ENCODE results near the gene PEG3. TPM values are rescaled to one million over a fixed set of nuclear protein-coding genes. Genes with fewer than 3 reads are reported as not detected.

PEG3 gene
- total RNA-seq, 1 experiment from 2014 or later, result not detected

DNA sequence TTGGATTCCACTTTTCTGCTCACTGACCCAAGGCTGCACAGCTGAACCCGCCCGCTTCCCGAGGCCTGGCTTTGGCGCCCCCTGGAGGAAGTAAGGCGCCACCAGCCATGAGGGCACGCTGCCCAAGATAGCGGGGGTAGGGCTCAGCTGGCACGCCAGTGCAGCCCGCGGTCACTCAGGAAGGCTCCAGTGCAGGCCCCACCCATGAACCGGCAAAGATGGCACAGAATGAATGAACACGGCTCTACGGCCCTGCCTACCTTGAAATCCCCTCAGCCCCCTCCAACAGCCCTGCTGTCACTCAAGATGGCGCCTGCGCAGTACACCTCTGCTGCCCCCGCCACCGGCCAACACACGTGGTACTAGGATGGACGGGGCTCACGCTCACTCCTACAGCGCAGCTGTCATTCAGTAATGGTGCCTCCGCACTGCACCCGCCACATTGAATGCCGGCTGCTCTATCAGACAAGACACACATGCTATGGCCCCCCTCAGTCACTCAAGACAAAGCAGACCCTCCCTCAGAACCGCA, 3.0 kb downstream of the PEG3 start:
- Histone ChIP-seq H2AFZ (ENCODE audit: low read length) (no peak overlapping the region), H3K79me2 (ENCODE audit: low read length) (no peaks in the 10 kb centered on the region), H3K9ac (ENCODE audit: low read length) (no peak overlapping the region), H3K27me3 (ENCODE audit: low read length) (no peaks in the 10 kb centered on the region), H3K9me2 (replicated peaks; ENCODE audit: insufficient read depth, low read length) (no peaks in the 10 kb centered on the region), H3K9me3 (ENCODE audit: low read length) (peaks cover 27% of the 10 kb centered on the region), H3K4me3 (ENCODE audit: low read length) (no peak overlapping the region), H3K4me2 (ENCODE audit: low read depth, low read length, poor library complexity, severe bottlenecking) (no peak overlapping the region), H3K36me3 (ENCODE audit: insufficient read depth, low read length) (no peaks in the 10 kb centered on the region), H3K27ac (ENCODE audit: low read length) (no peak overlapping the region), H4K20me1 (ENCODE audit: insufficient read depth, low read depth, low read length) (no peaks in the 10 kb centered on the region), H3K4me1 (ENCODE audit: low read length) (no peaks in the 10 kb centered on the region)
- DNase-seq, result no peak

DNA sequence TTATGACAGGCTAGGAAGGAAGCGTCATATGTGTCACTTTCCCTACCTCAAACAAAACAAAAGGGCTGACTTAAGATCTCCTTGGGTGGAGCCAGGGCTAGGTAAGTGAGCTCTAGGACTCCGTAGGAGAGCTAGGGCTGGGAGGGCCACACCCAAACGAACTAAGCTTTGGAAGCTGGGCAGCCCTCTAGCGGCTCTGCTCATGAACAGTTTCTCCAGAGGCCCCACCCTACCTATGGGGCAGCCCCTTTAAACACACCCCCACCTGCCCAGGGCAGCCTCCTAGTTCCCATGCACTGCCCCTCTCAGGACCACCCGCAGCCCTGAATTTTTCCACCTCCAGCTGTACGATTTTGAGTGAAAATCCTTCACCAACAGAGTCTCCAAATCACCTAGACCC, 3.5 kb downstream of the PEG3 start:
- Histone ChIP-seq H3K4me3 (ENCODE audit: low read length) (no peak overlapping the region), H3K9me3 (ENCODE audit: low read length) (peaks cover 27% of the 10 kb centered on the region), H4K20me1 (ENCODE audit: insufficient read depth, low read depth, low read length) (no peaks in the 10 kb centered on the region), H3K27ac (ENCODE audit: low read length) (no peak overlapping the region), H3K9me2 (replicated peaks; ENCODE audit: insufficient read depth, low read length) (no peaks in the 10 kb centered on the region), H3K79me2 (ENCODE audit: low read length) (no peaks in the 10 kb centered on the region), H3K9ac (ENCODE audit: low read length) (no peak overlapping the region), H3K4me1 (ENCODE audit: low read length) (no peaks in the 10 kb centered on the region), H3K4me2 (ENCODE audit: low read depth, low read length, poor library complexity, severe bottlenecking) (no peak overlapping the region), H3K27me3 (ENCODE audit: low read length) (no peaks in the 10 kb centered on the region), H3K36me3 (ENCODE audit: insufficient read depth, low read length) (no peaks in the 10 kb centered on the region), H2AFZ (ENCODE audit: low read length) (no peak overlapping the region)
- DNase-seq, result no peak

DNA sequence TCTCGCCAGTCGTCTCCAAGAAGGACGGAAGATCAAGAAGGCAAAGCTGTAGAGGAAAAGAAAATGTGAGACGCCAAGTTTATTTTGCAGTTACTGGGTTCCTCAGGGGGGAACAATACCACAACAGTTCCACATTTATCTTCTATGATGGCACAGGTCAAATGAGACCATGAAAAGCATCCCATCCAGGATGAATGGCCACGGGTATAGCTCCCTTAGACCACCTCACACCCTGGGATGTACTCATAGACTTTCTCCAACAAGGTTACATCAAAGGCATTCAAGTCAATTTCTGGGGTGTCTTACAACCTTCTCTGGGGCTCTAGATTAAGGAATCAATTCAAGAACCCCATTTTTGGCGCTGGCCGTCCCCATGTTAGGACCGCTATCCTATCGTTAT, 4.5 kb downstream of the PEG3 start:
- H3K36me3 ChIP-seq (ENCODE audit: insufficient read depth, low read length), result no peaks in the 10 kb centered on the region
- H3K27me3 ChIP-seq (ENCODE audit: low read length), result no peaks in the 10 kb centered on the region
- H3K9me3 ChIP-seq (ENCODE audit: low read length), result peaks cover 27% of the 10 kb centered on the region
- no peak overlapping the region for H3K9ac ChIP-seq (ENCODE audit: low read length)
- DNase-seq, result no peak
- no peaks in the 10 kb centered on the region for H3K9me2 ChIP-seq (replicated peaks; ENCODE audit: insufficient read depth, low read length)
- no peaks in the 10 kb centered on the region for H4K20me1 ChIP-seq (ENCODE audit: insufficient read depth, low read depth, low read length)
- H3K4me1 ChIP-seq (ENCODE audit: low read length), result no peaks in the 10 kb centered on the region
- H3K79me2 ChIP-seq (ENCODE audit: low read length), result no peaks in the 10 kb centered on the region
- H2AFZ ChIP-seq (ENCODE audit: low read length), result no peak overlapping the region
- H3K27ac ChIP-seq (ENCODE audit: low read length), result no peak overlapping the region
- no peak overlapping the region for H3K4me3 ChIP-seq (ENCODE audit: low read length)
- no peak overlapping the region for H3K4me2 ChIP-seq (ENCODE audit: low read depth, low read length, poor library complexity, severe bottlenecking)

DNA sequence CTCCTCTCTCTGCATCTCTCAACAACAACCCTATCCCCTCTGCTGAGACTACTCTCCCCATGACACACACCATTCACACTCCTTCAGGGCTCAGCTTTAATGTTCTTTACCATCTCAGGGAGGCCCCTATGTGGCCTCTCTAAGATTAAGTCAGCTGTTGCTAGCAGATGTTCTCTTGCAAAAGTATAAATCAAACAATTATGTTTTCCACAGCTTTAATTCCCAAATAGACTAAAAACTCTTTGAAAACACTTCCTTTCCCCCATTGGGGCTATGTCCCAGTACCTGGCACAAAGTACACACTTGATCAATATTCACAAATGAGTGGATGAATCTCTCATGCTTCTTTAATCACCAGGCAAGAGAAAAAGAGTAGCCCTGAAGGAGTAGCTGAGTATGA, 5.1 kb downstream of the PEG3 start:
- Histone ChIP-seq H3K4me2 (ENCODE audit: low read depth, low read length, poor library complexity, severe bottlenecking) (no peak overlapping the region), H3K27me3 (ENCODE audit: low read length) (no peaks in the 10 kb centered on the region), H3K36me3 (ENCODE audit: insufficient read depth, low read length) (no peaks in the 10 kb centered on the region), H4K20me1 (ENCODE audit: insufficient read depth, low read depth, low read length) (no peaks in the 10 kb centered on the region), H3K4me3 (ENCODE audit: low read length) (no peak overlapping the region), H3K79me2 (ENCODE audit: low read length) (no peaks in the 10 kb centered on the region), H3K9ac (ENCODE audit: low read length) (no peak overlapping the region), H2AFZ (ENCODE audit: low read length) (no peak overlapping the region), H3K4me1 (ENCODE audit: low read length) (no peaks in the 10 kb centered on the region), H3K9me3 (ENCODE audit: low read length) (peaks cover 27% of the 10 kb centered on the region), H3K9me2 (replicated peaks; ENCODE audit: insufficient read depth, low read length) (no peaks in the 10 kb centered on the region), H3K27ac (ENCODE audit: low read length) (no peak overlapping the region)
- no peak for DNase-seq

DNA sequence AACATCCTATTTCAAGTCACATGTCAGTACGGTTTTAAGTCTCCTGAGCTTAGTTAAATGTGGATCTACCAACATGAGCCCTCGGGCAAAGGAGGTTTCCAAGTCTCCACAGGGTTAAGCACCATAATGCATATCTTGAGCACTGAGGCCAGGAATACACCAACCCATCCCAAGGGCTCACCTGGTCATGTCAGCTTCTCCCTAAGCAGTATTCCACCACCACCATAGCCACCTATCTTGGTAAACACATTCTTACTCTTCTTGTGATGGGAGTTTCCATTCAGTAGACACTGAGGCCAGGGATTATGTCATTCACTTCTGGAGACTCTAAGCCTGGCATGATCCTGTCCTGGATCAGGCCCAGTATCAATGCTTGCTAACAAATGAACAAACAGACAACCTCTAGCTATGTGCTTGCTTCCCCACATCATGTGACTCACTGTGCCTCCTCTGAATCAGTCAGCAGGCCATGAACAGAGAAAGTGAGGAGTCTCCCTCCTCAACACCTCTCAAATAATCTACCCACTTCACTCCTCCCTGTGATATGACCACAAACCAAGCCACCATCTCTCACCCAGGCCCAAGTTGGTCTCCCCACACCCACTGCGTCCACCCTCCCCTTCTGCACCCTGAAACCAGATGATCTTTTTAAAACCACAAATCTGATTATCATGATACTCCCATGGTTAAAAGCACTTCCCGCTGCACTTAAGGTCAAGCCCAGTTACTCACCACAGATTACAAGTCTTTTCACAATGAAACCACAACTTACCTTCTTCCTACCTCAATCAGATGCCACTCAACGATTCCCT, 5.8 kb downstream of the PEG3 start:
- no peaks in the 10 kb centered on the region for H3K36me3 ChIP-seq (ENCODE audit: insufficient read depth, low read length)
- H2AFZ ChIP-seq (ENCODE audit: low read length), result no peak overlapping the region
- DNase-seq, result no peak
- no peaks in the 10 kb centered on the region for H3K27me3 ChIP-seq (ENCODE audit: low read length)
- no peaks in the 10 kb centered on the region for H3K9me2 ChIP-seq (replicated peaks; ENCODE audit: insufficient read depth, low read length)
- no peak overlapping the region for H3K9ac ChIP-seq (ENCODE audit: low read length)
- H3K4me3 ChIP-seq (ENCODE audit: low read length), result no peak overlapping the region
- no peaks in the 10 kb centered on the region for H3K79me2 ChIP-seq (ENCODE audit: low read length)
- H4K20me1 ChIP-seq (ENCODE audit: insufficient read depth, low read depth, low read length), result no peaks in the 10 kb centered on the region
- no peak overlapping the region for H3K4me2 ChIP-seq (ENCODE audit: low read depth, low read length, poor library complexity, severe bottlenecking)
- no peak overlapping the region for H3K27ac ChIP-seq (ENCODE audit: low read length)
- H3K9me3 ChIP-seq (ENCODE audit: low read length), result peaks cover 26% of the 10 kb centered on the region
- no peaks in the 10 kb centered on the region for H3K4me1 ChIP-seq (ENCODE audit: low read length)

DNA sequence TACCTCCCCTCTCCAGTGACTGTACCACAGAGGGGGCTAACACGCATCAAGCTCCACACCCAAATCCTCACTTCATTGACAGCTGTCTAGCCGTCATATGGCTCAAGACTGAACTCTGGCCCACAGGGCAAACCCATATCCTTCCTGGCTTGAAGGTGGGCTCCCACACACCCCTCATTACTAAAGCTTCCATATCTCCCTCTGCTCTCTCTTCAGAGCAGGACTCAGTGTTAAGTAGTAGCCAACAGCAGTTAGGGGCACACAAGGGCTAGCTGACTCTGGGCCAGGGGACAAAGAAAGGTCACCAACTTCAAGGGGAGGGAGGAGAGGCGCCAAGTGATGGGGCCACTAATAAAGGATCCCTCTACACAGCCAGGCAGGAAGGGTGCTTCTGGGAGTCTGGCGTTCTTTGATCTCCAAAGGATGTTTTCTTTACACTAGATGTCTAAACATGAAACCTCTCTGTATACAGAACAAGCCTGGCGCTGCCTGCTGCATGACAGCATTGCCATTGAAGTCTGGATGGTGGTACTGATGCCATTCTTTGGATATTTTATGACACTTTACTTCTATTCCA, 8.1 kb downstream of the PEG3 start:
- Histone ChIP-seq H4K20me1 (ENCODE audit: insufficient read depth, low read depth, low read length) (no peaks in the 10 kb centered on the region), H3K9me3 (ENCODE audit: low read length) (peaks cover 4% of the 10 kb centered on the region; the same call in 1 of the 2 replicates), H3K4me1 (ENCODE audit: low read length) (no peaks in the 10 kb centered on the region), H3K36me3 (ENCODE audit: insufficient read depth, low read length) (no peaks in the 10 kb centered on the region), H3K27ac (ENCODE audit: low read length) (no peak overlapping the region), H3K27me3 (ENCODE audit: low read length) (no peaks in the 10 kb centered on the region), H3K4me3 (ENCODE audit: low read length) (no peak overlapping the region), H3K79me2 (ENCODE audit: low read length) (no peaks in the 10 kb centered on the region), H3K9me2 (replicated peaks; ENCODE audit: insufficient read depth, low read length) (no peaks in the 10 kb centered on the region), H3K4me2 (ENCODE audit: low read depth, low read length, poor library complexity, severe bottlenecking) (no peak overlapping the region), H3K9ac (ENCODE audit: low read length) (no peak overlapping the region), H2AFZ (ENCODE audit: low read length) (no peak overlapping the region)
- no peak for DNase-seq

DNA sequence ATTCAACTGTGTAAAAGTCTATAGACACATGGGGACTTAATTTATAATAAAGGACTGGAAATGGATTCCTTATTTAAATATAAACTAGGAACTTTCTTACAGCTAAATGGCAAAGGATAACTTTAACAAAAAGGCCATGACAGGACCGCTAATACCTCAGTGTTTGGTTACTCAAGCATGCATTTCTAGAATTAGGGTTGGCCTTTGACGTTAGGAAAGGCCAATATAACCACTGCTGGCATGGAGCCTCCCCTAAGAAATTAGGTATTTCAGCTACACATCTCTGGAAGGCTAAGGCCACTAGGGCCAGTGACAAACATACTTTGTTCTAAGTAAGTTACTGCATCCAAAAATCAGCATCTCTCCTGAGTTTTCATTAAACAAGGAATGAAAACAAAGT, 9.3 kb downstream of the PEG3 start:
- H3K9me2 ChIP-seq (replicated peaks; ENCODE audit: insufficient read depth, low read length), result no peaks in the 10 kb centered on the region
- H3K4me2 ChIP-seq (ENCODE audit: low read depth, low read length, poor library complexity, severe bottlenecking), result no peak overlapping the region
- H2AFZ ChIP-seq (ENCODE audit: low read length), result no peak overlapping the region
- H3K4me3 ChIP-seq (ENCODE audit: low read length), result no peak overlapping the region
- no peaks in the 10 kb centered on the region for H4K20me1 ChIP-seq (ENCODE audit: insufficient read depth, low read depth, low read length)
- no peaks in the 10 kb centered on the region for H3K27me3 ChIP-seq (ENCODE audit: low read length)
- H3K36me3 ChIP-seq (ENCODE audit: insufficient read depth, low read length), result no peaks in the 10 kb centered on the region
- no peaks in the 10 kb centered on the region for H3K4me1 ChIP-seq (ENCODE audit: low read length)
- DNase-seq, result no peak
- no peaks in the 10 kb centered on the region for H3K79me2 ChIP-seq (ENCODE audit: low read length)
- H3K27ac ChIP-seq (ENCODE audit: low read length), result no peak overlapping the region
- H3K9ac ChIP-seq (ENCODE audit: low read length), result no peak overlapping the region
- no peaks in the 10 kb centered on the region for H3K9me3 ChIP-seq (ENCODE audit: low read length)

DNA sequence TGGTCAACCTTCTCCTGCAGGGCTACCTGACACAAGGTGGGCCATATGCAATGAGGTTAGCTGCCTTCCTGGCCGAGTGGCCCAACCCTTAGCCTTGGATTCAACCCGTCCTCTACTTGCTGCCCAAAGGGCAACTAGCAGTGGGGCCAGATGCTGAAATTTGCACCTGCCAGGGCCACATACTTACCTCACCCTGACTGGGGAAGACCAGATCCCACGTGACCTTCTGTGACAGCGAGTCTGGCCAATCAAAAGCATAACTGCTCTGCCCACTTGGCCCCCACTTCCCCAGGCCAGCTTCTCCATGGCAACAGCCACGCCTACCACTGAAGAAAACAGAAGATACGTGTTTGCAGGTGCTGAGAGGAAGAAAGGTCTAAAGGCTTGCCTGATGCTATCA, 10.9 kb downstream of the PEG3 start:
- H3K27me3 ChIP-seq (ENCODE audit: low read length), result no peaks in the 10 kb centered on the region
- H3K4me2 ChIP-seq (ENCODE audit: low read depth, low read length, poor library complexity, severe bottlenecking), result no peak overlapping the region
- no peaks in the 10 kb centered on the region for H3K79me2 ChIP-seq (ENCODE audit: low read length)
- H2AFZ ChIP-seq (ENCODE audit: low read length), result no peak overlapping the region
- H4K20me1 ChIP-seq (ENCODE audit: insufficient read depth, low read depth, low read length), result no peaks in the 10 kb centered on the region
- no peaks in the 10 kb centered on the region for H3K4me1 ChIP-seq (ENCODE audit: low read length)
- H3K9me3 ChIP-seq (ENCODE audit: low read length), result no peaks in the 10 kb centered on the region
- no peaks in the 10 kb centered on the region for H3K36me3 ChIP-seq (ENCODE audit: insufficient read depth, low read length)
- H3K9ac ChIP-seq (ENCODE audit: low read length), result no peak overlapping the region
- no peak for DNase-seq
- no peak overlapping the region for H3K4me3 ChIP-seq (ENCODE audit: low read length)
- no peaks in the 10 kb centered on the region for H3K9me2 ChIP-seq (replicated peaks; ENCODE audit: insufficient read depth, low read length)
- no peak overlapping the region for H3K27ac ChIP-seq (ENCODE audit: low read length)
